ENCODE measurements around the gene FSCN2. TPM values are rescaled to one million over a fixed set of nuclear protein-coding genes. Genes with fewer than 3 reads are reported as not detected.

FSCN2 gene
- total RNA-seq, 2 donors from 2014 or later = 1.0 to 1.8 TPM

DNA sequence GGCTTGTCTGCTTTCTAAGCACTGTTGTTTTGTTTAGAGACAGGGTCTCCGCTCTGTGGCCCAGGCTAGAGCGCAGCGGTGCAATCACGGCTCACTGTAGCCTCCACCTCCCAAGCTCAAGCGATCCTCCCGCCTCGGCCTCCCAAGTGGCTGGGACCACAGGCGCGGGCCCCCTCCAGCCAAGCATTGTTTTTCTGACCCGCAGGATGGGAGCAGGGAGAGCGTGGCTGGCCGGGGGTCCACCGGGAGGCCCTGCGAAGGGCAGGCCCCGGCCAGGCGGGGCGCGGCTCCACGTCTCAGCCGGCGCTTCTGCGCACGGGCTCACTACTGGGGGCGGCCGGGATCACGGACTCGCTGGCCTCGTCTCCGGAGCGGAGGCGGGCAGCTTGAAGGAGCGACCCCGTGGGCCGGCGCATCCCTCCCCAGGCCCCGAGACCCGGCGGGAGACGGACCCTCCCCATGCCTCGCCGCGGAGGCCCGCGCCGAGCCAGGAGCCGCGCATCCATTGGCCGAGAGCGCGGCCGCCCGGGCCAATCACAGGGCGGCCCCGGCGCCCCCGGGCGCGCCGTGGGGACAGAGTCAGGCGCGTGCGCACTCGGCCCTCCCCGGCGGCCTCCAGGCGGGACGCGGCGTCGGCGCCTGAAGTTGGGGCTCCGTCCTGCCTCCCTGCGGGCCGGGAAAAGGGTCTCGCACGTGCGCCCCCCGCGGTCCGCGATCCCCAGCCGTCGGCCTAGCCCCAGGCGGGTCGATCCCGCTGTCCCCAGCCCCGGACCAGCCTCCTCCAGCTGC, 40.5 kb upstream of the FSCN2 start:
- Histone ChIP-seq H3K27me3 (ENCODE audit: control insufficient read depth, insufficient read depth, low read length, poor library complexity, severe bottlenecking) (peaks cover 15% of the 10 kb centered on the region), H3K4me1 (ENCODE audit: control insufficient read depth, insufficient read depth, low read length) (peaks cover 10% of the 10 kb centered on the region), H3K4me3 (ENCODE audit: low read length) (peak overlapping the region; percentile 49), H3K36me3 (ENCODE audit: control insufficient read depth, insufficient read depth, low read length) (no peaks in the 10 kb centered on the region), H3K9me3 (ENCODE audit: control insufficient read depth, low read length) (no peaks in the 10 kb centered on the region), H3K9ac (ENCODE audit: extremely low read depth, low read length, poor library complexity, severe bottlenecking) (peak overlapping the region; percentile 20), H3K27ac (ENCODE audit: low read depth, low read length) (no peak overlapping the region)
- 21 to 26% methylated on average over 43 to 87 of the region's 87 CpGs for whole genome bisulfite sequencing, 2 experiments (ENCODE audit: insufficient coverage in 1 of 2, insufficient read length in 1 of 2)
- TF ChIP-seq, protein P1, sequence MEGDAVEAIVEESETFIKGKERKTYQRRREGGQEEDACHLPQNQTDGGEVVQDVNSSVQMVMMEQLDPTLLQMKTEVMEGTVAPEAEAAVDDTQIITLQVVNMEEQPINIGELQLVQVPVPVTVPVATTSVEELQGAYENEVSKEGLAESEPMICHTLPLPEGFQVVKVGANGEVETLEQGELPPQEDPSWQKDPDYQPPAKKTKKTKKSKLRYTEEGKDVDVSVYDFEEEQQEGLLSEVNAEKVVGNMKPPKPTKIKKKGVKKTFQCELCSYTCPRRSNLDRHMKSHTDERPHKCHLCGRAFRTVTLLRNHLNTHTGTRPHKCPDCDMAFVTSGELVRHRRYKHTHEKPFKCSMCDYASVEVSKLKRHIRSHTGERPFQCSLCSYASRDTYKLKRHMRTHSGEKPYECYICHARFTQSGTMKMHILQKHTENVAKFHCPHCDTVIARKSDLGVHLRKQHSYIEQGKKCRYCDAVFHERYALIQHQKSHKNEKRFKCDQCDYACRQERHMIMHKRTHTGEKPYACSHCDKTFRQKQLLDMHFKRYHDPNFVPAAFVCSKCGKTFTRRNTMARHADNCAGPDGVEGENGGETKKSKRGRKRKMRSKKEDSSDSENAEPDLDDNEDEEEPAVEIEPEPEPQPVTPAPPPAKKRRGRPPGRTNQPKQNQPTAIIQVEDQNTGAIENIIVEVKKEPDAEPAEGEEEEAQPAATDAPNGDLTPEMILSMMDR (conservative IDR thresholded peaks at IDR 0.05) = no peak
- H3K27me3 Mint-ChIP-seq (ENCODE audit: insufficient read depth) = peaks cover 34% of the 10 kb centered on the region
- H3K4me1 Mint-ChIP-seq = peaks cover 11% of the 10 kb centered on the region
- no peaks in the 10 kb centered on the region for H3K9me3 Mint-ChIP-seq
- peak; percentile 93 for DNase-seq
- H3K27ac Mint-ChIP-seq = no peak overlapping the region
- H3K4me3 Mint-ChIP-seq = peak overlapping the region; percentile 33
- no peaks in the 10 kb centered on the region for H3K36me3 Mint-ChIP-seq (ENCODE audit: low read depth)

DNA sequence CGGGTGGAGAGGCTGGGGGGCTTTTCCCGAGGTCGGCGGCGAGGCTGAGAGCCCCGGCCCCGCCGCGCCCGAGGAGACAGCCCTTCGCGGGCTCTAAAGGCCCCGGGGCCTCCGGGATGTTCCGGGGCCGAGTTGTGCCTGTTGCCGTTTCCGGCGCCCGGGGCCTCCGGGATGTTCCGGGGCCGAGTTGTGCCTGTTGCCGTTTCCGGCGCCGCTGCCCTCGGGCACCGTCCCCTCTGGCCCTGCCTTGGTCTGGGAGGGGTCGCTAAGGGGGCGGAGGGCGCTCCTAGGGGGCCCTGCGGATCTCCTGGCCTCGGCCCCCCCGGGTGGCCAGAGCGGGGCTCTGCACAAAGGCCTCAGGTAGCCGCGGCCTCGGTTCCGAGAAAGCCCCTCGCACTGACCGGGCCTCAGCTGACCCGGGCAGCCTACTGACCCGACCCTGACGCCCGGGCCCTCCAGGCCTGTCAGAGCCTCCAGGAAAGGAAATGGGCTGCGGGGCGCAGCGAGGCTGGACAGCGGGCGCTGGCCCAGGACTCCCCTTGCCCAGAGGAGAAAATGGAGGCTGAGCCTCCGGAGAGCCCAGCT, 39.8 kb upstream of the FSCN2 start:
- Histone ChIP-seq H3K27me3 (ENCODE audit: control insufficient read depth, insufficient read depth, low read length, poor library complexity, severe bottlenecking) (peaks cover 8% of the 10 kb centered on the region), H3K4me1 (ENCODE audit: control insufficient read depth, insufficient read depth, low read length) (peaks cover 7% of the 10 kb centered on the region), H3K9ac (ENCODE audit: extremely low read depth, low read length, poor library complexity, severe bottlenecking) (peak overlapping the region; percentile 20), H3K4me3 (ENCODE audit: low read length) (peak overlapping the region; percentile 49), H3K9me3 (ENCODE audit: control insufficient read depth, low read length) (no peaks in the 10 kb centered on the region), H3K27ac (ENCODE audit: low read depth, low read length) (no peak overlapping the region), H3K36me3 (ENCODE audit: control insufficient read depth, insufficient read depth, low read length) (no peaks in the 10 kb centered on the region)
- WGBS, 2 experiments (ENCODE audit: insufficient coverage in 1 of 2, insufficient read length in 1 of 2) = 44 to 89% methylated on average over 6 to 52 of the region's 52 CpGs
- TF ChIP-seq, protein P1 (conservative IDR thresholded peaks at IDR 0.05) = no peak
- no peak for DNase-seq
- peaks cover 11% of the 10 kb centered on the region for H3K4me1 Mint-ChIP-seq
- no peaks in the 10 kb centered on the region for H3K9me3 Mint-ChIP-seq
- peak overlapping the region; percentile 33 for H3K4me3 Mint-ChIP-seq
- no peak overlapping the region for H3K27ac Mint-ChIP-seq
- no peaks in the 10 kb centered on the region for H3K36me3 Mint-ChIP-seq (ENCODE audit: low read depth)
- peaks cover 32% of the 10 kb centered on the region for H3K27me3 Mint-ChIP-seq (ENCODE audit: insufficient read depth)

DNA sequence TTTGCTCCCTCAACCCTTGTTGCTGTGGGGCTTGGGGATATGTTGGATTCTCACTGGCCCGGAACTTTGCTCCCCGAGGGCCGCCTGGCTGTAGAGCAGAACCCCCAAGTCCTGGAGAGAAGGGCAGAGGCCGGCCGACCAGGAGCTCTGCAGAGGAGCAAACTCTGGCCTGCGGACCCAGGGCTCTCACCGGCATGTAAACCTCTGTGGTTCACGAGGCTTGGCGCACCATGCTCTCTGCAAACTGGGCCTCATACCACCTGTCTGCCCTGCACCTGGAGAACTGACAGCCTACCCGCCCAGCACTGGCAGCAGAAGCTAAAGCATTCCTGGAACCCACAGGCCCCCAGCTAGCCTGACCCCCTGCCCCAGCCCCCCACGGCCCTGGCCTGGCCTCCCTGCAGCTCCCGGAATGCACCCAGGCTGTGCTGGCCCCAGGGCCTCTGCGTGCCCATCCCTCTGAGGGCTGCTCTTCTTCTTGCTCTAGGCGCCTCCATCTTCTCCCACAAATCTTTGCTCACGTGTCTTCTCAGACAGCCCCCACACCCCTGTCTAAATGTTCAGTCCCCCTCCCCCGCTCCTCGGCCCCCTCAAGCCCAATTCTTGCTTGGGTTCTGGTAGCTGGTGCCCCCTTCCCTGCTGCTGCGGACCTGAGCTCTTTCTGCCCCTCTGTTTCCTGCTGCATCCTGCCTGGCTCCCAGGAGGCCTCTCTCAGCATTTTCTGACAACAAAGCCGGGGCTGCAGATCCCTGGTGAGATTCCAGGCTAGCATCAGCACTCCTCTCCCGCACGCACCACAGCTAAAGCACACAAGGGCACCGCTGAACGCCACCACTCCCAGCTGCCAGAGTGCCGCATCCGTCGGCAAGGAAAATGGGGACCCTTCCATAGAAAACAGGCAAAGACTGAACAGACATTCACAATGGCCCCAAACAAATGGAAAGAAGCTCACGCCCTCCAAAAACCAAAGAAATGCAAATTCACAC, 38.9 kb upstream of the FSCN2 start:
- TF ChIP-seq, protein P1 (conservative IDR thresholded peaks at IDR 0.05) = no peak
- no peak overlapping the region for H3K27ac ChIP-seq (ENCODE audit: low read depth, low read length)
- Mint-ChIP-seq H3K27ac (peak overlapping the region; percentile 84), H3K9me3 (no peaks in the 10 kb centered on the region), H3K4me1 (peaks cover 11% of the 10 kb centered on the region), H3K4me3 (peak overlapping the region; percentile 33), H3K36me3 (ENCODE audit: low read depth) (no peaks in the 10 kb centered on the region), H3K27me3 (ENCODE audit: insufficient read depth) (peaks cover 32% of the 10 kb centered on the region)
- H3K9me3 ChIP-seq (ENCODE audit: control insufficient read depth, low read length) = no peaks in the 10 kb centered on the region
- DNase-seq = peak; percentile 84
- H3K4me3 ChIP-seq (ENCODE audit: low read length) = no peak overlapping the region
- H3K27me3 ChIP-seq (ENCODE audit: control insufficient read depth, insufficient read depth, low read length, poor library complexity, severe bottlenecking) = peaks cover 5% of the 10 kb centered on the region
- no peaks in the 10 kb centered on the region for H3K4me1 ChIP-seq (ENCODE audit: control insufficient read depth, insufficient read depth, low read length)
- no peaks in the 10 kb centered on the region for H3K36me3 ChIP-seq (ENCODE audit: control insufficient read depth, insufficient read depth, low read length)
- H3K9ac ChIP-seq (ENCODE audit: extremely low read depth, low read length, poor library complexity, severe bottlenecking) = no peak overlapping the region
- WGBS, 2 experiments (ENCODE audit: insufficient coverage in 1 of 2, insufficient read length in 1 of 2) = 49 to 54% methylated on average over 21 to 27 of the region's 27 CpGs

Measured in endodermal cell (in vitro differentiated cells).